Stimulated activated CD4-positive, alpha-beta T cell treated with anti-CD3 and anti-CD28 coated beads, TNF-alpha, amount 100 ng/mL, for 4 hours (primary cell): Measurements from ENCODE around the gene SH2D3A.

Source experiments
- DNase-seq, 3 experiments: peaks; one replicate each; pipeline ENCODE4 v3.0.0-alpha.2; 2020; ENCODE audit warnings: low read depth in 3 of 3

Gene SH2D3A

DNA sequence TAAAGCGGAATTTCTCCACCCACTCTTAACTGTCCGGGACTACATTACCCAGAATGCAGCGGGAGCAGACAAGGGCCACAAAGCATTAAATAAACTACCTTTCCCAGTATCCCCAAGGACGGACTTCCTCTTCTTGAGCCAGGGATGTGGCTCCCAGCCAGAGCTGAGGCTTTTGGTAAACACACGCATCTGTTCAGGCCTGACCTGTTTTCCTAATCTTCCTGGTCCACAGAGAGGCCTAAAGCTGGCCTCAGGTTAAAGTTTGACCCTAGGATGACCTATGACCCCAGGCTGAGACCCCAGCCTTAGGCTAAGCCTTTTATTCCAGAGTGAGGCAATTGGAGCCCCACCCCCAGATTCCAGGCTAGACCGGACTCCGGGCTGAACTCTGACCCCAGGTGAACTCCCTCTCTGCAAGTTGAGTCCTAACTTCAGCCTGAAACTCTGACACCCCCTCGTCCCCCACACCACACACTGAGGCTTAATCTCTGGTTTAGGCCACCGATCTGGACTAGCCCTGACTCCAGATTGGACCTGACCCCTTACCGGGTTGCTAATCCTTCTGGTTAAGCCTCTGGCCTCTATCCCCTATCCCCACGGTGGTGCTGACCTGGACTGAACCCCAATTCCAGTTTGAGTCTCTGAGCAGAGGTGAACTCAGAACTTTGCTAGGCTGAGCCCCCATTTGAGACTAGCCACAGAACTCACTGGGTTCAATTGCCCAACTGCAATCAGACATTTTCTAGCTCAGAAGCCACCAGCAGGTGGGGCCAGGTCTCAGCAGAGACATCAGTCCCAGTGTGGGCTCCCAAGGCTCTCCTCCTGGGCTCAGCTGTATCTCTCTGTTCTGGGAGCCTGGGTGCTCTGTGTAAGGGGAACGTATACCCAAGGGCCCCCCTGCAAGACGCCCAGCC lies 29.1 kb downstream of the SH2D3A start:
- peak; percentile 63 to 66 (median 64) for DNase-seq

- peak; percentile 96 to 99 (median 98) for DNase-seq
Observed at GRCh38 chr19:6737284-6737872, 29.9 kb downstream of the SH2D3A start, which contains the start of gene GPR108. TSS of gene GPR108 (minus strand) at chr19:6737580. CDS start at chr19:6737576, 4 bp downstream.

GRCh38 chr19:6736917-6737283 lies 30.3 kb downstream of the SH2D3A start:
- DNase-seq, result no peak

DNA sequence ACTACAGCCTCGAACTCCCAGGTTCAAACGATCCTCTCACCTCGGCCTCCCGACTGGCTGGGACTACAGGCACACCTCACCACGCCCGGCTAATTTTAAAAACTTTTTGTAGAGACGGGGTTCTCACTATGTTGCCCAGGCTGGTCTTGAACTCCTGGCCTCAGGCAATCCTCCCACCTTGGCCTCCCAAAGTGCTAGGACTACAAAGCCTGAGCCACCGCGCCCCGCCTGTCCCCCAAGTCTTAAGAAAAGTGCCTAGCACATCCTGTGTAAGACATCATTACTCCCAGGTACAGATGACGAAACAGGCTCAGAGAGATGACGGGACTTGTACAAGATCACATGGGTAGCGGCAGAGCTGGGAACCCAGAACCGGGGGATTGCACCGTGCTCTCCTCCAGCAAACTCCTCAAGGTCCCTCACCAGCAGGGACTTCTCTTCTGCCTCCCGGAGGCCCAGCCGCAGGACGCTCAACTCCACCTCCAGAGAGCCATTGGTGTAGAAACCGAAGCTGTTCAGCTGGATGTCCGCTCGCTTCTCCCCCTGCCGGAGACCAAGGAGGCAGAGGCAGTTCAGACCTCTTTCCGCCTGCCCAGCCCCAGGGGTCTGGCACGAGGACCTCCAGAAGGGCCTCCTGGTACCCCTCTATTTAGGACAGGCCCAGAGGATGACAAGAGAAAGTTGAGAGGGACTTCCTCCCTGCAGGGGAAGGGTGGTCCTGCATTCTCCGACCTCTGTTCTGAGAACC lies 30.9 kb downstream of the SH2D3A start:
- DNase-seq, result peak; percentile 45 to 56 (median 50)

GRCh38 chr19:6735181-6735911 lies 31.9 kb downstream of the SH2D3A start:
- DNase-seq, result no peak

DNA sequence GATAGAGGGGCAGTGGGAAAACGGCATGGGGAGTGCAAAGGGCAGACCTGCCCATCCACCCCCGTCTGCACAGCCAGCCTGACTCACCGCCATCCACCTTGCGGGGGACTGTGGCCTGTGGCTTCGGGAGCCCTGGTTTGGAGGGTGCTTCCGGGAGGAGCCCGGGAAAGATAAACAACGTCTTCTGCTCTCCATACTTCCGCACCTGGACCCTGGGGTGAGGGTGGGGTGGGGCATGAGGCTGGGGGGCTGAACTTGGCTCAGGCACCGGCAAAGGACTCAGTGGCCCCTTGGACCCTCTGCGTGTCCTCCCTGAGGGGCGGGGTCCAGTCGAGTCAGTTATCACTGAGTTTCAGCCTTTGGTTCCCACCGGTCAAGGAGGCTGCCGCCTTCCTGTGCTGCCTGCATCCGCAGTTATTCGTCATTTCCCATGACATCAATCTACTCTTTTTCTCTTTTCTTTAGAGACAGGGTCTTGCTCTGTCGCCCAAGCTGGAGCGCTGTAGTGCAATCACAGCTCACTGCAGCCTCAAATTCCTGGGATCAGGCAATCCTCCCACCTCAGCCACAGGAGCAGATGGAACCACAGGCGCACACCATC lies 33.0 kb downstream of the SH2D3A start:
- no peak for DNase-seq

GRCh38 chr19:6733338-6734095 lies 33.7 kb downstream of the SH2D3A start:
- no peak for DNase-seq

DNA sequence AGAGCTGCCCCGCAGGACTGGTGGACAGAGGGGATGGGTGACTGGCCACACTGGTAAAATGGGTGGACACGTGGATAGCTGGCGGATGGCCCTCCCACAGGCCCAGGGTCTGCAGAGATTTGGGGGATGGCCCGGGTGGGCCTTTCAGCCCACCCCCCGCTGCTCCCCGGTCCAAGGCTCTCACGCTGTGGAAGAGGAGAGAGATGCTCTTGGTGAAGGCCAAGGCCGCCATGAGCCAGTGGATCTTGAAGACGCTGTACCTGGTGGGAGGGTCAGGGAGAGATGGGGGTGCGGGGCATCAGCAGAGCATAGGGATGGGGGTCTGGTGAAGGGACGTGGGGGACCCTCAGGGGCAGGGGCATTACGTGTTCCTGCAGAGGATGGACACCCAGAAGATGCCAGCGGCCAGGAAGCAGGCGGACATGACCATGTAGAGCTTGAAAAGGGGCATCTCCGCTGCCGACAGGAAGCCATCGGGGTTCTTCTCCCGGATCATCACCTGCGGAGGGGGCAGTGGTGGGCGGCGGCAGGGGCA lies 34.4 kb downstream of the SH2D3A start:
- no peak for DNase-seq

DNA sequence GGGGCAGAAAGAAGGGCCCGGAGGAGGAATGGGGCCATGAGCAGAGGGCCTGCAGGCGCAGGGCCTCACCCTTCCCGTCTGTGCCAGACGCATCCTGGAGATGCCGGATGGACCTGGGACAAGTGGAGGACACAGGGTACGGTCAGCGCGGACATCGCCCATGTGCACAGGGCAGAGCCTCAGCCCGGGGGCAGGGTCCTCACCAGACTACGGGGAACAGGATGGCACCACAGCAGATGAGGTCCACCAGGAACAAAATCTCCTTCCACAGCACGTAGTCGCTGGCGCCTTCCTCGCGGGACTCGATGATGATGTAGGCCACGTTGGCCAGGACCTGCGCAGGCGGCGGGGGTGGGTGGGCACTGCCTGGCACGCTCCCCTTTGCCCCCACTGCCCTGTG lies 35.4 kb downstream of the SH2D3A start:
- no peak for DNase-seq

GRCh38 chr19:6730941-6731670 lies 36.1 kb downstream of the SH2D3A start:
- no peak for DNase-seq

DNA sequence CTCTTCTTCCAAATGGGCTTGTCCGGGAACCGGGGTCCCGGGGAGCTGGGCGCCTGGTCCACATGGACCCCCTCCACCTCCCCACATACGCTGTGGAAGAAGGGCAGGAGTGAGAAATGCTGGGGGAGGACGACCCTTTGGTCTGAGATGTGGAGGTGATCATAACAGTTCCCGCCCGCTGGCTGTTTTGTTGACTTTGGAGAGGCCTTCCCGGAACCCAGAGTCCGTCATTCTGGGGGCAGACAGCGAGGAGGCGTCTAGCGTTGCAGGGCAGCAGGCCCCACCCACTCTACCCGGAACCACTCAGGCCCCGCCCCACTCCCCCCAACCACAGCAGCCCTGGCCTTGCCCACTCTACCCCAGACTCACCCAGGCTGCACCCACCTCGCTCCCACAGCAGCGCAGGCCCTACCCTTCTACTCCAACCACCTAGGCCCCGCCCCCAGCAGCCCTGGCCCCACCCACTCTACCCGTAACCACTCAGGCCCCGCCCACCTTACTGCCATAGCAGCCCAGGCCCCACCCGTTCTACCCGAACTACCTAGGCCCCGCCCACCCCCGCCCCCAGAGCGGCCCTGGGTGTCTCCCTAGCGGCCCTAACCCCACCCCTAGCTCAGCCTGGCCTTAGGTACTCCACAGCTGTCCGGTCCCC lies 37.0 kb downstream of the SH2D3A start:
- DNase-seq, result no peak

DNA sequence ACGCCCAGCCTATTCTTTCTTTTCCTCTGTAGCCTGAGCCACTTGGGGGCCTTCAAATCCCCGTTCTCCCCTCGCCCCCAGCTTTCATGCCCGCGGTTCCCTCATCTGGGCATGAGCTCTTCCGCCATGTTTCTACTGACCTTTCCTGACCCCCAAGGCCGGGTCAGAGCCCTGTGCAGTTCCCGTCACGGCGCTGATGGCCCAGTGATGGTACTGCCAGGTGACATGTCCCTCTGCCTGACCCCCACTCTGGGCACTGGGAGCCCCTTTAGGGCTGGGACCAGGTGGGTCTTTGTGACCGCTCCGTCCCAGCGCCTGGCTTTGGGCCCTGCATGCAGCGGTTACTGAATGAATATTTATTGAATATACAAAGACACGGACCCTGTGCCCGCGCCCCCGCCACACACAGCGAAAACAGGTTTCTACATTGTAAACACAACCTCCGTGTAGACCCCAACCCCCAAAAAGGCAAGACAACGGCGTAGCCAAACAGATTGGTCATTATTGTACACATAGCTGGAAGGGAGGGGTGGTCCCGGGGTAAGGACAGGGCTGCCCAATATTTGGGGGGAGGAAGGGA lies 37.6 kb downstream of the SH2D3A start:
- DNase-seq, result no peak

- DNase-seq, result no peak
Observed at GRCh38 chr19:6728346-6728745, 38.9 kb downstream of the SH2D3A start.

DNA sequence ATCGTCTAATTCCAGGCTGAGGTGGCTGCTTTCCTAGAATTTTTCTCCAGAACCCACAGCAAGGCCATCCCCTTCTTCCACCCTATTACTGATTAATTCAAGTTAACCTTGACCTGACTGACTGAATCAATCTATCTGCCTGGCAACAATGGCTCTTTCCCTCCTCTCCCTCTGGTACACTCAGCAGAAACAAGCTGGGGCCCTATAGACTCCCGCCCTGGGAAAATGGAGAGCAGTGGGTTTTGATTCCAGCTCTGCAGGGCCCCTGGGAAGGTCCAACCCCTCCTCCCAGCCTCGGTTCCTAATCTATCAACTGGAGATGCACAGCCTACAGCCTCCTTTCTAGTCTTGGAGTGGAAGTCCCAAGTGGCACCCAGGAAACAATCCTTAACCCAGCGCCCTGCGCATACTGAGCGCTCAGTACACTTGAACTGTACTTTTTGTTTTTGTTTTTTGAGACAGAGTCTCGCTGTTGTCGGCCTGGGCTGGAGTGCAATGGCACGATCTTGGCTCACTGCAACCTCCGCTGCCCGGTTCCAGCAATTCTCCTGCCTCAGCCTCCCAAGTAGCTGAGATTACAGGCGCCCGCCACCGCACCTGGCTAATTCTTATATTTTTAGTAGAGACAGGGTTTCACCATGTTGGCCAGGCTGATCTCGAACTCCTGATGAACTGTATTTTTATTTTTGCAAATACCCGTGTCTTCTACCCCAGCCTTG lies 41.6 kb downstream of the SH2D3A start:
- DNase-seq, result no peak

DNA sequence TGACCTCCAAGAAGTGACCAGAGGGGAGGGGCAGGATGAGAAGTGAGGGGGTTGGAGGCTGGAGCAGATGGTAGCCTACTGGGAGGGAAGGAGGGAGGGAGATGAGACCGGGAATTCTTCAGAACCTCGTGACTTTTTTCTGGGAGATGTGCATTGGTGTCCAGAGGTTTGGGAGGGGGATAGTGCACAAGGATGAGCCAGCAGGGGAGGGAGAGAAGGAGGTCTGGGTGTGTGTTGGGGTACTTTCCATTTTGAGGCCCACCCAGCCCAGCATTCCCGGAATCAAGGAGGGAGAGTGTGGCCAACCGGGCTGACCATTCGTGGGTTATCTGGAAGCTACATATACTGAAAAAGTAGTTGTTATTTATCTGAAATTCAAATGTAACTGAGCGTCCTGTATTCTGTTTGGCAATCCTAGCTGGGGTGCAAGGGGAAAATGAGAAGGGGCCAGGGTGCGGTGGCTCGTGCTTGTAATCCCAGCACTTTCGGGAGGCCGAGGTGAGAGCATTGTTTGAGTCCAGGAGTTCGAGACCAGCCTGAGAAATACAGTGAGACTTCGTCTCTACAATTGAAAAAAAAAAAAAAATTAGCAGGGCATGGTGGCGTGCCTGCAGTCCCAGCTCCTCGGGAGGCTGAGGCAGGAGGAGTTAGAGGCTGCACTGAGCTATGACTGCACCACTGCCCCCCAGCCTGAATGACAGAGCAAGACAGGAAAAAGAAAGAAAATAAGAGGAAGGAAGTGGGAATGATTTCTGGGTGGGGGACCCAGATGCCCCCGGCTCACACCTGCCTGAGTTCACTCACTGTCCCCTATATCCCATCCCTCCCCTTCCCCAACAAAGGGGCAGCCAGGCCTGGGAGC lies 42.4 kb downstream of the SH2D3A start:
- no peak for DNase-seq

DNA sequence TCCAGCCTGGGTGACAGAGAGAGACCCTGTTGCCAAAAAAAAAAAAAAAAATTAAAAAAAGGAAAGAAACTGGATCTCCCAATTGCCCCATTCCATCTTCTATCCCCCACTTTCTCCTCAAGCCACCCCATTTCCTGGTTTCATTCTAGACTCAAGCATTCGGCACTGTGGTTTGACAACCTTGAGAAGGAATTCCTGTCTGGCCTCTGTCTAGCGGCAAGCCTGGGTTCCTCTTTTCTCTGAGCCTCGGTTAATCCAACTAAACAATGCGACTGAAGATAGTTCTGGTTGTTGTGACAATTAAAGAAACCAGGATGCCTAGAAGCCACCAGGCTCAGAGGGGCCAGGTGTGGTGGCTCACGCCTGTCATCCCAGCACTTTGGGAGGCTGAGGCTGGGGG lies 43.5 kb downstream of the SH2D3A start:
- no peak for DNase-seq

DNA sequence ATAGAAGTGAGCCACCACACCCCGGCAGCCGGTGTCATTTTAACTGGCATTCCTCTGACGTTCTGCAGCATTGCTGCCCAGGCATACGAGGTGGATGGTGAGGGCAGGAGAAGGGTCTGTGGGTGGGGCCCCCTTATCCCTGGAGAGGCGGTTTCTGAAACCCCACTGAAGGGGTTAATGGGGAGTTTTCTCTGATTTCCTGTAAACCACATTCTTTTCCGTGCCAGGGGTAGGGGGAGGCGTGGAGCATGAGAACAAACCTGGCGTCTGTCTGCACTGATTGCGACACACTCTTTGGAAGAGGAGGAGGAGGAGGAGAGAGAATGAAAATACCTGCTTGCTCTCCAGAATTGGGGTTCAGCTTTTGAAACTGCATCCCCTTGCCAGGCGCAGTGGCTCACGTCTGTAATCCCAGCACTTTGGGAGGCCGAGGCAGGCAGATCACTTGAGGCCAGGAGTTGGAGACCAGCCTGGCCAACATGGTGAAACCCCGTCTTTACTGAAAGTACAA lies 44.1 kb downstream of the SH2D3A start:
- no peak for DNase-seq
